ENCODE measurements around the gene LRP4.
A peak's percentile ranks its signal among the peaks of the same experiment; 100 is the strongest.

Gene LRP4

GRCh38 chr11:46890665-46891064, 27.7 kb downstream of the LRP4 start:
- DNase-seq = no peak

GRCh38 chr11:46889689-46890475, 28.5 kb downstream of the LRP4 start:
- peak; percentile 74 for DNase-seq

- DNase-seq = no peak
Measured at GRCh38 chr11:46889251-46889650, 29.1 kb downstream of the LRP4 start.

- DNase-seq = no peak
Measured at GRCh38 chr11:46888636-46889035, 29.7 kb downstream of the LRP4 start.

GRCh38 chr11:46886211-46886610, 32.1 kb downstream of the LRP4 start:
- no peak for DNase-seq

GRCh38 chr11:46879056-46879585, 39.2 kb downstream of the LRP4 start:
- no peak for DNase-seq

GRCh38 chr11:46877580-46877979, 40.8 kb downstream of the LRP4 start:
- no peak for DNase-seq

GRCh38 chr11:46876471-46876870, 41.9 kb downstream of the LRP4 start:
- no peak for DNase-seq

GRCh38 chr11:46874586-46874985, 43.8 kb downstream of the LRP4 start:
- no peak for DNase-seq

GRCh38 chr11:46868912-46869311, 49.4 kb downstream of the LRP4 start:
- no peak for DNase-seq

- DNase-seq = no peak
Measured at GRCh38 chr11:46865340-46865739, 53.0 kb downstream of the LRP4 start.

GRCh38 chr11:46860218-46860617, 58.1 kb downstream of the LRP4 start:
- DNase-seq = no peak

- no peak for DNase-seq
Measured at GRCh38 chr11:46858920-46859546, 59.3 kb downstream of the LRP4 start.

- DNase-seq = no peak
Measured at GRCh38 chr11:46857666-46858065, 60.7 kb downstream of the LRP4 start.

GRCh38 chr11:46856605-46857343, 61.6 kb downstream of the LRP4 start:
- no peak for DNase-seq

- no peak for DNase-seq
Measured at GRCh38 chr11:46855863-46856262, 62.5 kb downstream of the LRP4 start.

- no peak for DNase-seq
Measured at GRCh38 chr11:46855167-46855566, 63.2 kb downstream of the LRP4 start.

GRCh38 chr11:46850829-46851380, 67.4 kb downstream of the LRP4 start:
- no peak for DNase-seq

GRCh38 chr11:46849631-46850030, 68.7 kb downstream of the LRP4 start:
- DNase-seq = no peak

- DNase-seq = no peak
Measured at GRCh38 chr11:46846510-46846830, 71.9 kb downstream of the LRP4 start.

GRCh38 chr11:46845740-46846509, 72.4 kb downstream of the LRP4 start, which contains the start of gene CKAP5:
Gene CKAP5, minus strand, starts transcription at chr11:46846280. Its CDS starts 25,049 bp downstream, at chr11:46821231.
- DNase-seq = peak; percentile 72

- no peak for DNase-seq
Measured at GRCh38 chr11:46845440-46845739, 73.0 kb downstream of the LRP4 start.

GRCh38 chr11:46840116-46840515, 78.2 kb downstream of the LRP4 start:
- no peak for DNase-seq
